HK-2 (cell line): ENCODE measurements around the gene FHOD3.
"Not testable (repeated sequence)": the region's sequence is repeated elsewhere in the genome, so short reads cannot be mapped to it uniquely, and the experiment has no call there.

Source experiments
- DNase-seq: peaks from one replicate; pipeline ENCODE4 v3.0.0-alpha.2; 2018; ENCODE audit not compliant: unreplicated experiment

FHOD3 gene

DNA sequence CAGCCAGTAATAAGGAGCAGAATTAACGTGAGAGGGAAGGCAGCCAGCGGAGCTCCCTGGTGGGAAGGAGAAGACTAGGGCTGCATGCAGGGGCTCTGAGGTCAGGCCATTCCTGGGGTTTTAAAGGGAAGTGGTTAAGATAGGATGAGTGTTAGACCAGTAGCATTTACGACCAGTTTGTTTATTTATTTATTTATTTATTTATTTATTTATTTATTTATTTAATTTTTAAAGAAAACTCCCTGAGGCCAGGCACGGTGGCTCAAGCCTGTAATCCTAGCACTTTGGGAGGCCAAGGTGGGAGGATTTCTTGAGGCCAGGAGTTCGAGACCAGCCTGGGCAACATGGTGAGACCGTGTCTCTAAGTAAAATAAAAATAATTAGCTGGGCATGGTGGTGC is 152.8 kb downstream of the FHOD3 start:
- DNase-seq: no peak

DNA sequence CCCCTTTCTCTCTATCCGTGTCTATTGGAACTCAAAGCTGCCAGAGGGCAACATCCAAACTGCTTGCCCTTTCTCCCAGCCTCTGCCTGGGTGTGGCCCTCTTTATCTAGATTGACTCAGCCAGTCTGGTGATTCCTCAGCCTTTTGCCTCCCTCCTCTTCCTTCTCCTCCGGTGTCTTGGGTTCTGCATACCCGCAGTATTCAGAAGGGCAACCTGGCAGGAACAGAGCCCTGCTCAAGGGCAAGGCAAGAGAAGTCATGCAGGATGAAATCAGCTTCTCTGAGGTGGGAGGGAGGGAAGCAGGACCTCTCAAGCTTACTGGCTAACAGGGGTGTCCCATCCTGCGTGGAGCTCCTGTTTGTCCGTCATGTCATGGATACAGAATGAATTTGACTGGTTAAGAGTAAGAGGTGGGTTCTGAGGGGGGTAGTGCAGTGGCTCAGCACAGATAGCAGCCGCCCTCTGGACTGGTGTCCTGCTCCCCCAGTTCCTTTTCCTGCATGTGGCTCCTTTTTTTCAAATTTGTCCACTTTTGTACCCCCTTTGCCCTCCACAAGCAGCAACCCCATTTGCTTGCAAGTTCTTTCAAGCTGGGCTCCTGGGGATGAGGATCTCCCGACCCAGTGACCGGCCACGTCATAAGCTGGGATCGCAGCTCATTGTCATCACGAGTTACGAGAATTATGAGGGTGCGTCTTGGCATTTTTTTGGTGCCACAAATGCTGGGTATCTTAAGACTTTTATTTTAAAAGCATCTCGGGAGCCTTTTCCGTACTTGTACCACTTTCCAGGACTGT is 154.1 kb downstream of the FHOD3 start:
- no peak for DNase-seq

DNA sequence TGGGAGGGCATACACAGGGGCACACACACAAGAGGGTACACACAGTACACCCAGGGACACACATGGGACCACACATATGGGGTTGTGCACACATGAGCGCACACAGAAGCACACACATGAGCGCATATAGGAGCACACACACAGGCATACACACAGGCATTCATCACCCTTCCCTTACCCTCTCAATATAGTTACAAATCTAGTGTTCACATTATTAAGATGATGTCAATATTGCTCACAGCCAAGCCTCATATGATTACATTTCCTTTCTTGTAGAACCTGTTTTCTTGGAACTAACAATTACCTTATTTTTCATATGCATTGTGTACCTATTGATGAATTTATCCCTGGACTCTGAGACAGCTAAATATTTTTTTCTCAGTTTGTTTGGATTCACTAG is 156.7 kb downstream of the FHOD3 start:
- no peak for DNase-seq

DNA sequence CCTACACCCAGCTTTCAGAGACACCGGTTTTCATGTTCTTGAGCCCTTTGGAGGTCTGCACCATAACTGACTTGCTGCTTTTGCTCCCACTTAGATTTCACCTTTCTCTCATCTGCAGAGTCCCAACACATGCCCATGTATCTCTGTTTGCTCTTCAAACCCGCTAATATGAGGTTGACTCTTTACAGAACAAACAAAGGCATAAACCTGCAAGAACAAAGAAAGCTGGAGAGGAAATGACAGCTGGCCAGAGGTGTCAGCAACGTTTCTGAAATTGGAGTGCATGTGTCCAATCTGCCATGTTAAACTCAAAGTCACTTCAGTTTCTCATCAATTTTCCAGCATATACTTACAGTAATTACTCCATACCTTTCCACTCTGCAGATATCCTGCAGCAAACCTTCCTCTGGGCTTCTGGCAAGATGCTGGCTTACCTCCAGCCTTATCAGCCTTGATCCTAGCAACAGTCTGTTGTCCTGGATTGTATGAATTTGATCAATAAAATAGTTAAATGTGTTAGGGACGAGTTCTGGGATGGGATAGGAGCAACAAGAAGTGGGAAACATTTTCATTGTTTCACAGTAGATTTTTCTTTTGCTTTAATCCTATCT is 157.4 kb downstream of the FHOD3 start:
- DNase-seq: no peak

DNA sequence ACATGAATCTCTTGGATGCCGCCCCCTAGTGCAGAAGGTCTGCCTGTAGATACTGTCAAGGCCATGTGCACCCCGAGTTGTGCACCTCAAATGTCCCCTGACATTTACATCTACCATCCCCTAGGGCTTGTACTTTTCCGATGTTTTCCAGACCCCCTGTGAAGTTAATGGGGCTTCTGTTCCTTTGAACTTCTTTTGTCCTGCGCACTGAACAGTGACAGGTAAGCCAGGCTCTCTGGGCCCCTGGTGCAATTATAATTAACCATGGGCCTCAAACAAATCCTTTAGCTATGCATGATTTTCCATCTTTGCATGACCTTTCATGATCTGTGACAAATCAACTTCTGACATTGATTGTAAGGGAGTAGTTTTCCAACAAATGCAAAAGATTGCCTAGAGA is 158.4 kb downstream of the FHOD3 start:
- DNase-seq: no peak

DNA sequence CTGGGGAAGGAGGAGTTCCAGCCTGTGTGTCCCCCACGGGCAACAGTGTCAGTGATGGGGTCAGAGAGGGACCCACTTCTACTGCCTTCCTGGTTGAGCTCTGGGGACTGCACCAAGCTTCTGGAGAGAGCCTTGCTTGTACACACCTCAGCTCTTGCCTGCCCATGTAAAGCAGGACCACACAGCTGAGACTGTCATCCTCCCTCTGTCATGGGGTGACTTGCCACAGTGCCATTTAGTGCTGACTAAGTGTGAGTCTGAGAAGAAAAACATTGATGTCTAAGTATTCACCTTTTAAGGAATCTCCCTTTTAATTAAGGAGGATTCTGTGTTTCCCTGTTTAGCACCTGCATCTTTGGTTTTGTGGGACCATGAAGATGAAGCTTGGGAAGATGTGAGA is 159.1 kb downstream of the FHOD3 start:
- DNase-seq: no peak

DNA sequence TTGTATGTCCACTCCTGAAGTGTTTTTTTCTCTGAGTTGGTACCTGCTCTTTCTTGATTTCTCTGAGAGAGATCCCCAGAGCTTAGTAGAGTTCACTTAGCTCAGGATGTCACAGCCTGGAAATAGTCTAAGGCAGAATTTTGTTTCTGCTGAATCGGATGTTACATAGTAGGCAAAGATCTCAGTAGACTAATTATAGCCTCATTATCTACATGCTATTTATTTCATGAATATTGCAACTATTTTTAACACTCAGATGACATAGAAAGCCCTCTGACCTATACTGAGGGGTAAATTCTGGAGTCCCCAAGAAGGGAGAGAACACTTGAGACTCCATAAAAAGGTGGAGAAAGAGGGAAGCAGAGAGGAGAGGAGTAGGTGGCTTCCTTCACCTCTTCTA is 160.2 kb downstream of the FHOD3 start:
- no peak for DNase-seq

DNA sequence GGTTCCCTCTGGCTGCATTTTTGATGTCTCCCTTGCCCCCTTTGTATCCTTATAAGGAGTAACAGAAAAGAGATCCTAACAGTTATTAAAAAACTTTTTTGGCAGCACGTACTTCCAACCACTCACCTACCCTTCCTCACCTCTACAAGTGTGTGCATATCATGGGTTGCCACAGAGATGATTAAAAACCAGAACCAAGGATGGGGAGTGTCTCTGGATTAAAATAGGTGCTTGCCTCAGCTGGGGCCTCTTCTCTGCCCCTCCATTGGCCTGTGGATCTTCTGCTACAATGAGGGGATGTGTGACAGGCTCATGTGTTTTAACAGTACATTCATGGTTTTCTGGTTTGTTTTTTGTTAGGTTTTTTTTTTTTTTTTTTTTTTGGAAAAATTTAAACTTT is 160.8 kb downstream of the FHOD3 start:
- DNase-seq: no peak

DNA sequence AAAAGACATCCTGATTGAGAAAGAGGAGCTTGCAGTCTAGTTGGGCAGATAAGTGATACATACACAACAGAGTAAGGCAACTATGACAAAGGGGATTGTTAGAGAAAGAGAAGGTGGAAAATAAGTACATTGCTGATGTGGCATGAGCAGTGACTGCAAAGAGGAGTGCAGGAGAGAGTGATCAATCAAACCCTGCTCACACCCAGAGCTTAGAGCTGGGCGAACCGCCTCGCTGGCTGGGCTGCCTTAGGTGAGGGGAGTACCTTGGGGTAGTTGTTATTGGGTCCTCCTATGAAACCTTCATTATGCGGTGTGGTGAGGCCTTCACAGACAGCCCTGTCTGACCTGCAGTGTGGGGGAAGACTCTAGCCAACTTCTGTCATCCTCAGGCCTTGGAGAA is 161.7 kb downstream of the FHOD3 start:
- no peak for DNase-seq

DNA sequence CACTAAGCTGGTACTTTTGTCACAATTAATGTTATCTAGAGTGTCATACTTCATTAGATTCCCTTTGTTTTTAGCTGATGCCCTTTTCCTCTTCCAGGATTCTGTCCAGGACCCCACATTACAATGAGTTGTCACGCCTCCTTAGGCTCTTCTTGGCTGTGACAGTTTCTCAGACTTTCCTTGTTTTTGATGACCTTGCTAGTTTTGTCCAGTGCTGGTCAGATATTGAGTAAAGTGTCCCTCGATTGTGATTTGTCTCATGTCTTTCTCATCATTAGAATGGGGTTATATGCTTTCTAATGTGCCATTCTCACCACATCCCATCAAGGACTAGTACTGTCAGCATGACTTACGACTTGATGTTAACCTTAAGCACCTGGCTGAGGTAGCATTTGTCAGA is 162.3 kb downstream of the FHOD3 start:
- no peak for DNase-seq

DNA sequence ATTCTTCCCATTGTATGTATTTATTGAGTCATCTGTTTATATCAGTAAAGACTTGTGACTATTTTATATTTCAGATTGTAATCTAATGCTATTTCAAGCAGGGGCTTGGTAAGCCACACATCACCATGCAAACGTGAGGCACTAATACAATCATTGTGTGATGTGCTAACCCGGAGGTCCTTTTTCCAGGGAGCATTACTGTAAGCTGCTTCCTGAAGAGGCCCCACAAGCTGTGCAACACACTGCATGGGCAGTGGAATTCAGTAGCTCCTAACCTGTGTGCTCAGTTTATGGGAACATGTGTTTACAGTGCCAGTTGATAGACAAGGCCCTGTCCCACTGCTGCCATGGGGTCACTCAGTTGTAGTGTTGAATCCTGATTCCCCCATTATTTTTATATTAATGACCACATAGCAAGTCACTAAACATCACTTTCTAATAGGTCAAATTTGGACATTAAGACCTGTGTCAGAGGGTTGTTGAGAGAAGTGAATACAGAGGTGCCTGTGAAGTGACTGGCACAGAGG is 162.9 kb downstream of the FHOD3 start:
- no peak for DNase-seq

DNA sequence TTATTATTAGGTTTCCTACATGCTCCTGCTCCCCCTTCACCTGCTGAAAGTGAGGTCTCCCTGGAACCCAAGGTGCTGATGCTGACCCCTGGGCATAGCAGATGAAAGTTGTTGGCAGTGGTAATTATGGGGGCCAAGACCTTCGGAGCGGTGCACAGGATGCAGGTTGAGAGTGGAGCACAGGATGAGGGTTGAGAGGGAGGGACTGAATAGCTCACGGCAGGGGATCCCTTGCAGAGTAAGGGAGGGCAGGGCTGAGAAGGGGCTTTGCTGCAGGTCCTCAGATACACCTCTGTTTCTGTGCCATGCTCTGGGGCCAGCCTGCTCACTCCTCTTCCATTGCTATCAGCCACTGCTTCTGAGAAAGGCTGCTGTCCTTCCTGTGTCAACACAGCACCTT is 163.3 kb downstream of the FHOD3 start:
- DNase-seq: no peak

DNA sequence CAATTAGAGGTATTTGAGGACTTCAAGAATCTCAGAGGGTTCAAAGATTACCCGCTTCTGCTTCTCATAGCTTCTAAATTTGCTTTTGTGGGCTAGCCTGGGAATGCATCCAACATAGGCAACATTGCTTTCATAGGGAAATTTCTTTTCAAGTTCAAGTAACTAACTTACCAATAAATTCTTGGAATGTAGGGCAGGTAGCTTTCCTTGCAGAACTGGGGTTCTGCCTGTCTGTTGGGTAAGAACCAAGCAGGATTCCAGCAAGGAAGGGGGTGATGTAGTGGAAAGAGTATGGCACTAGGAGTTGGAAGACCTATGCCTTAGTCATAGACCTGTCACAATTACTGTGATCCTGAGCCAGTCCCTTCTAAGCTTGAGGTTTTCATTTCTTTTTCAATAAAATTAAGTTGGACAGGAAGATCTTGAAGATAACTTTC is 164.1 kb downstream of the FHOD3 start:
- no peak for DNase-seq

DNA sequence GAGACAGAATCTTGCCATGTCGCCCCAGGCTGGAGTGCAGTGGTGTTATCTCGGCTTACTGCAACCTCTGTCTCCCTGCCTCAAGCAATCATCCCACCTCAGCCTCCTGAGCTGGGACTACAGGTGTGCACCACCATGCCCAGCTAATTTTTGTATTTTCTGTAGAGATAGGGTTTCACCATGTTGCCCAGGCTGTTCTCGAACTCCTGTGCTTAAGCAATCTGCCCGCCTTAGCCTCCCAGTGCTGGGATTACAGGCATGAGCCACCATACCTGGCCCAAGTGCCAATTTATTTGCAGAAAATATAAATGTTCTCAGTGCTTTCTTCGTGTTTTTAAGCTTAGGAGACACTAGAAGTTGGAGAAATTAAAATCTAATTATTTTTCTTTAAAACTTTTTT is 166.0 kb downstream of the FHOD3 start:
- DNase-seq: not testable (repeated sequence)

DNA sequence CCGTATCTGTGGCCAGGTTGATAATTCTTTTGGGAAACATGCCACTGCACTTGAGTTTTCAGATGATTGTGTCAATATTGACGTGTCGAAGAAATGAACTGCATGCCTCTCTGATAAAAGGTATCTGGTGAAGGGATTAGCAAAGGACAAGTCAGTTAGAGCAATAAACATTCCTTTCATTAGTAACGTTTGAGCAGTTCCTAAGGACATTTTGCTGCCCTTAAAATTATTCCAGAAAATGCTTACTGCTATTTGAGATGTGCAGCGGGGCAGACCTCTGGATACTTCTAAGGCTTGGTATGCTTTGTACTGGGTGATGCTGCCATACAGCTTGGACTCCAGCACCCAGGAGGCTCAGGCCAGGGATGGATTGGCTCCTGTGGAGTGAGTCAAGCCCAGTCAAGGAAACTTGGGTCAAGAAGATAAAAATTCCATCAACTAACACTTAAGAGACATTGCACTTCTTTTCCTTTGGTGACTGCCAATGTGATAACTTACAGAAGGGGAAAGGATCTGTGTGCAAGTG is 166.7 kb downstream of the FHOD3 start:
- no peak for DNase-seq

DNA sequence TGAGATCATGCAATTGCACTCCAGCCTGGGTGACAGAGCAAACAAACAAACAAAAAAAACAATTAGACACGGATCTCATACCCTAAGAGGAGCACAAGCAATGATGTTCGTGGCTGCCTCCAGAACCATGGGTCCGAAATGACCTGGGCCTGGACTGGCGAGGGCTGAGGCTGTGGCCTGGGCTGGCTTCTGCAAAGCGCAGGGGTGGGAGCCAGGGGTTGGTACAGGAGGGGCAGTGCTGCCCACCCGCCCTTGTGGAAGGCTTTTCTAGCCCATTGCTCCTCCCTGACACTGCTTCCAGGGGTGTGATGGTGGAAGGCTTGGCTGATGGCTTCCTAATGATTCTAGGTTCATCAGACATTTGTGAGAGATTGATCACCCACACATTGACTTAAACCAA is 167.8 kb downstream of the FHOD3 start:
- no peak for DNase-seq

DNA sequence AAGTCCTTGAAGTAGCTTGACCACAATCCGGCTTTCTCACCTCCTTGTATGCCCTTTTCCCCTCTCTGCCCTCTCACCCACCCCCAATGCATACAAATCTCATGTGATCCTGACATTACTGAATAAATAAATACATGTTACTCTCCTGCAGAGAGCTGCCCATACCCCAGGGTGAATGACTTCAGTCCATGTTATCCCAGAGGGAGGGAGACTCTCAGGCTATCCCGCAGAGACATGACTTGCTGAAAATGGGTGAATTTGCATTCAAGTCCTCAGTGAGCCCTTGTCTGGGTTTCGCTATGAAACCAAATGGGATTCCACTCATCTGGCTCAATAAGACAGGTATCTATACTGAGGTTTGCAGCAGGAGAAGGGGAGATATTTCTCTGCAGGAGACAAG is 168.5 kb downstream of the FHOD3 start:
- no peak for DNase-seq

DNA sequence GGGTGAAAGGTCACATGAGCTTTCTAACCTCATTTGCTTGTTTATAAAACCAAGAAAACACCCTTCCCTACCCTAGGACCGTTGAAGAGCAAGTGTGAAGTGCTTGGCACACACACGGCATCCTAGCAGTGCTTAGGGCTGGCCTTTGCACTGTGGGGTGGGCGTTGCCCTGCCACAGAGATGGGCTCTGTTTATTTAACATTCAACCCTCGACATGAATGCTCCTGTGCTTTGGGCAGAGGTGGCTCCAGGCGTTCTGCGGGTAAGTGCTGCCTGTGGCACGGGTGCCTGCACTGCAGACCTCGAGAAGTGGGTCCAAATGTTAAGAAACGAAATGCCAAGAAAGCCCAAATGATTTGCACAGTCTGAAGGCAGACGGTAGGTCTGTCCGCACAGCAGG is 170.1 kb downstream of the FHOD3 start:
- no peak for DNase-seq

DNA sequence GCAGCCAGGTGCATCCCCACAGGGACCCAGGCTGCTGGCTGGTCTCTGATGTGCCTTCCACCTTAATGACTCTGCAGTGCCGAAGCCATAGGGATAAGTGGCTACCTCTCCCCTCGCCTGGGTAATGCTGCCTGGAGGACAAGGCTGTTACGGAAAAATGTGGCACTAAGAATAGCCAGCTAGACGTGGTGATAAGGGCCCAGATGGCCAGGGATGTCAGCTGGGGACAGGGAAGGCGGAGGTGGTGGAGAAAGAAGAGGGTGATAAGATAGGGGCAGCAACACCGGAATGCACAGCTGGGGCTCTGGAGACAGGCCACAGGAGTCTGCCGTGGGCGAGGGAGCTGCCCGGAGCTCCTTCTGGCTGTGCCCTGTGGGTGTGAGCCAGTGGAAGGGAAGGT is 170.6 kb downstream of the FHOD3 start:
- DNase-seq: no peak

DNA sequence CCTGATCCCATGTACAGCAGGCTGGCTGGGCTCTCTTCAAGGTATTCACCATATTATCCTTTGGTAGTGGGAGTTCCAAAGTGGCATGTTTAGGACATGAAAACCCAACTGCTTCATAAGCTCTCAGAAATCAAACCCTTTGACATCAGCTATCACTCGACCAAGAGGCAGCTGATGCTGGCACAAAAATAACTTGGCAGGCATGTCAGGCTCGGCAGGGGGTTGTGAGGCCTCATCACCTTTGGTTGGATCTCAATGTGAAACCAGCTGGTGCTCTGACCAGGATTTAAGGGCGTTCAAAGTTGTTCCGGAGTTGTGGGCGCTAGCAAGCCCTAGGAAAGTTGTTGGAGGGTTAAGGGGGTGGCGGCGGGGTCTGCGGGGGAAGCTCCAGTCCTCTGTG is 171.9 kb downstream of the FHOD3 start:
- DNase-seq: no peak

DNA sequence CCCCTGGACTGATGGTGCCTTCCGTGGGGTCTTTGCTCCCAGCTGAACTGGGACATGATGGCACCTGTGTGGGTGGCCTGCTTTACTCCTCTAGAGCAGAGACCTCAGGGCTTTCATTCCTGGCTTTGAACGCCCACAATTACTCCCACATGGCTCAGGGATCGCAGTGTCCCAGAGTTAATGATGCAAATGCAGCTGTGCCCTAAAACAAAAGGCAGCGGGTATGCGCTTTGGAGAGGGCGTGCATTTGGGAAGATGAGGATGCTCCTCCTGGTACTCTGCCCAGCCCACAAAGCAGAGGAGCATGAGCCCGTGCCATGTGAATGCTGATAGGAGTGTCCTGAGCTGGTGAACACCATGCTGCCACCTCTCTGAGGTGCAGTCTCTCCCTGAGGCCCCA is 173.4 kb downstream of the FHOD3 start:
- no peak for DNase-seq

DNA sequence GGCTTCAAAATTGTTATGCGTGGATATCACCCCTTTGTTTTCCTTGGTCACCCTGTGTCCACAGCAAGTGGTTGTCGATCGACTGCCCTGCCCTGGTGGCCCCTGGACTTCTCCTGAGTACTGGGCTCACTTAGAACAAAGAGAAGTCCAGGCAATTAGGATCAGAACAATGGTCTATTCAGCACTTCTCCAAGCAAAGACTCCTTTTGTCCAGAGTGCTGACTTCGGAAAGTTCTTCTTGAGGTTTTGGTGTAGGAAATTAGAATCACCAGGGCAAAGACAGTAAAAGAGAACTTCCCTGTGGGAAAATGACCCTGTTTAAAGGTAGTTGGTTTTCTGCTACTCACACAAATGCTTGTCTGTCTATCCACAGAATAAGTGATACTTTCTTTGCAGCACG is 173.9 kb downstream of the FHOD3 start:
- no peak for DNase-seq

DNA sequence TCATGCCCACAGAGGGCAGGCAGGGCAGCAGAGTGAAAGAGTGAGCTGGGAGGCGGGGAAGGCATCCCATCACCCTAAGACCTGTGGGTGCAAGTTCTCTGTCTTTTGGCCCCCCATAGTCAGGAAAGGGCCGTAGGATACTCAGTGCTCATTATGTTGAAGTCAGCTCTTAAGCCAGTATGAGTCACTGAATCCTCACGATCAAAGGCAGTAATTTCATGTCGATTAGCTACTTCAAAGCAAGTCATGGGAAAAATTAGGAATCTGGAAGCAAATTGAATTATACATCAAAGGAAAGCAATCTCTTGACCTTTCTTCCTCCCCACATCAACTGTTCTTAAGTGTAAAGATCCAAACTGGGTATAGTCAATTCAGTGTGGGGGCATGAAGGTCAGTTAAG is 178.9 kb downstream of the FHOD3 start:
- DNase-seq: no peak
